DMS153 (cell line): ENCODE data around the gene CDC42BPG.

ENCODE experiments used
- DNase-seq: peaks from one replicate; lab custom pipeline; 2025; lab: John Stamatoyannopoulos, UW

The CDC42BPG gene

GRCh38 chr11:64879244-64879900 lies 34.9 kb upstream of the CDC42BPG start:
- no peak for DNase-seq

DNA sequence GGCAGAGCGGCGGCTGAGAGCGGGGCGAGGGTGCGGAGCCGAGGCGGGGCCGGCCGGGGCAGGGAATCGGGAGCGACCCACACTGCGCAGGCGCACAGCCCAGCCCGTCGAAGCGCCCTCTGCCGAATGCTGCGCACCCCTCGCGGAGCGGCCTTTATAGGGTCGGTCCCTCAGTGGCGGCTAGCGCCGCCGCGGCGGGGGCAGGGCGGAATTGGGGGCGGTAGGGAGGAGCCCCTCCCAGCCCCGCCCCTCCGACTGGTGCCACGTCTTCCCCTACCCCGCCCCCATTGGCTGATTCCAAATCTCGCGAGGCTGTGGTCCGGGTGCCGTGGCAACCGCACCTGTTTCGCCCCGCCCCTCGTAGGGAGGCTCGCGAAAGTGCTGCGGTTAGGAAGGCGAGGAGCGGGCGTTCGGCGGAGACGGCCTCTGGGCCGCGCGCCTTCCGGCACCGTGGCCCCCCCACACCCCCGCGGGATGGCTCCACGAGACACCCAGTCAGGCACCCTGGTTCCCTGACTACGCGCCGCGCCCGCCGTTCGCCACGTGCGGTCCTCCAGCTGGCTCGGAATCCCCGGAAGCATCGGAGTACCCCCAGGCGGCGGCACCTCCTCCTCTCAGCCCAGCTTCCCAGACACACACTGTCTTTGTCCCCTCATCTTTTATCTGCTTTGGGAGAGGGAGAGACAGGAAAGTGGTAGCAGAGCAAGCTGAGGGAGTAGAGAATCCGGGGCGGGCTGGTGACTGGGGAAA lies 34.2 kb upstream of the CDC42BPG start, which contains the start of gene EHD1:
EHD1 (minus strand) TSS at position 128 of the 750 bp plus-strand sequence. CDS start 157 bp downstream, outside the sequence.
- DNase-seq, result peak; percentile 95

DNA sequence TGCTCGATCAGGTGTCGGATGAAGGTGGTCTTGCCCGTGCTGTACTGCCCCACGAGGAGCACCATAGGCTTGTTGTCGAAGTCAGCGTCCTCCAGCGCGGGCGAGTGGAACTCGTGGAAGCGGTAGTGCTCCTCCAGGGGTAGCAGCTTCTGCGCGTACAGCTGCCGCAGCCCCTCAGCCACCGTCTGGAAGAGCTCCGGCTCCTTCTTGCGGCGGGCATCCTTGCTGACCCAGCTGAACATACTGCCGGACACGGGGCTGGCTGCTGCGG lies 33.7 kb upstream of the CDC42BPG start:
- DNase-seq, result no peak

DNA sequence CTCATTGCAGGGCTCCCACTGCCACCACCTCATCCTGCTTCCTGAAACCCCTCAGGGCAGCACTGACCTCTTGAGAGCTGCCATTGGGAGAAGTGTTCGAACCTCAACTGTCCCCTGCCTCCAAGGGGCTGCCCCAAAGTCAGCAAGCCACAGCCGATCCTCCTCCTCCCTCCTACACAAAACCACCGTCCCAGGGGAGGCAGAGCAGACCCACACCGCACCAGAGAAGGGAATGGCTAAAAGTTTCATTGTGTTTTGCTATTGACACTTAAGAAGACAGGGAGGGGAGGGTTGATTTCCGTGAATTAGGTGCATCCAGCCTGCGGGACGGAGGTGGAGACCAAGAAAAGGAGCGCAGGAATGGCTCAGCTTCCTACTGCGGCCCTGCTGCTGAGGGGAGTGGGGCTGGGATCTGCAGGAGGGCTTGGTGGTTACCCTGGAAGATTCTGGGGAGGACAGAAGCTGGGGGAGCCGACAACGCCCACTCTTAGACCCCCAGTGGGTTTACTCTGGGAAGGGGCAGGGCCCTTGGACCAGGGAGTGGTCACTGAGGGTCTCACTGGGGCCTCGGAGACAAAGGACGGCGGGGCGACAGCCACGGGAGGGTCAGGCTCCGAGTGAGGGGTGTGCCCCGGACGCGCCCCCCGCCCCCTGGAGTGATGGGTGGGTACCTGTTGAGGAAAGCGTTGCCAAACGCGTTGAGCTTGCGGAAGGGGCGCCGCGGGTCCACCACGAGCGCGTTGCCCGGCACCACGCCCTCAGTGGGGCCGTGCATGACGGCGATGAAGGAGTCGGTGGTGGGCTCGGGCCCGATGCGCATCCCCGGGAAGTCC lies 33.2 kb upstream of the CDC42BPG start:
- no peak for DNase-seq

DNA sequence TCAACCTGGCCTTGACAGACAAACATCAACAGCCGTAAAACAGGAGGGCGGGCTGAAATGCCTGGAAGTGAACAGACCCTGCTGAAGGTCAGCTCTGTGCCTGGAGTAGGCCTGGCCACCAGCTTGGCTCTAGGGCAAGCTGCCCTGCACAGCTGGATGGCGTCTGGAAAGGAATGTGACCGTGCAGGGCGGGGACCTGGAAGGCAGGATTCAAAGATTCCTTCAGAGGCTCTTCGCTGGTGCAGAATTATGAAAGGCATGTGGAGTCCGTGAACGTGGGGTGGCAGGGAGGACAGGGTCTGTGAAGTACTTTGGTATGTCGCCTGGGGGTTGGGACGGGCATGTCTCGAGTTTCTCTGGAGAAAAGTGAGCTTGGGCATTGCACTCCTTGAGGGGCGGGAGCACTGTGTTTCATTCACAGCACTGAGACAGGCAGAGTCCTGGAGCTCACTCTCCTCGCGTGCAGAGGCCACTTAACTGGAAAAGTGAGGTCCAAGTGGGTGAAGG lies 32.4 kb upstream of the CDC42BPG start:
- no peak for DNase-seq

- DNase-seq, result no peak
Measured at GRCh38 chr11:64876229-64876750, 31.8 kb upstream of the CDC42BPG start.

GRCh38 chr11:64875369-64876228 lies 31.1 kb upstream of the CDC42BPG start:
- no peak for DNase-seq

DNA sequence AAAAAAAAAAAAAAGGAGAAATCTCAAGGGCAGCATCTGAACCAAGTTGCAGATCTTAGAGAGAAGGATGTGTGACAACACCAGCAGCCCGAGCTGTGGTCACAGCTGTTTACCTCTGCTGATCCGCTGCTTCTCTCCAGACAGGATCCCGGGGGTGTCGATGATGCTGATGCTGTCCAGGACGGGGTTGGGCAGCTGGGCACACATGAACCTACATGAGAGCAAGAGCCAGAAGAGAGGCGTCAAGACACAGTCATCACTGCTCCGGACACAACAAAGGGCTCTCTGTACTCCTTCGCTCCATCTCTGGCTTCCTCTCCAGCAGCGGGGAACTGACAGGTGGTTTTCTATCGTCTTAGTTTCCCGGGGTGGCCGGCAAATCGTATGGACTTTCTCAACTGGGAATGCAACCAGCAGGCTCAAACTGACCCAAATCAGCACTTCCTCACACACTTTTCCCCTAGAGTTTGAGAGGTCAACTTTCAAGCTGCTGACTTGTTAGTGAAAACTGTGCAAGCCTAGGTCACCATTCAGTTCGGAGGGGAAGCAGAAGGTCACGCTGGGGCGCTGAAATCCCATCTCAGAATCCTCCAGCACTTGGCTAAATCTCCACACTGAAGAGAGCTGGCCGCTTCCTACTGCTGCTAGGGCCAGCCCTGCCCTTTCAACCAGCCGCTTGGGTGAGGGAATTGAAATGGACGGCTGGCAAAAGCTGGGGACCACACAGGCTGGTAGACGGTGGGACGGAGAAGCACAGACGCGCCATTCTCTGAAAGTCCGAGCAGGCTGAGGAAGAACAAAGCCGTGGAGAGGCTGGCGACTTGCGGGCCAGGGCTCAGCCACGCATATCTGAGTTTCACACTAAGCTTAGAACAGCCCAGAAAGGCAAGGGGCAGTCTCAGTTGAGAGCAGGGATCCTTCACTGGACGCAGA lies 30.1 kb upstream of the CDC42BPG start:
- DNase-seq, result no peak

GRCh38 chr11:64872790-64873488 lies 28.5 kb upstream of the CDC42BPG start:
- DNase-seq, result no peak

- DNase-seq, result no peak
Measured at GRCh38 chr11:64871492-64871891, 27.0 kb upstream of the CDC42BPG start.

- no peak for DNase-seq
Measured at GRCh38 chr11:64870893-64871466, 26.5 kb upstream of the CDC42BPG start.

DNA sequence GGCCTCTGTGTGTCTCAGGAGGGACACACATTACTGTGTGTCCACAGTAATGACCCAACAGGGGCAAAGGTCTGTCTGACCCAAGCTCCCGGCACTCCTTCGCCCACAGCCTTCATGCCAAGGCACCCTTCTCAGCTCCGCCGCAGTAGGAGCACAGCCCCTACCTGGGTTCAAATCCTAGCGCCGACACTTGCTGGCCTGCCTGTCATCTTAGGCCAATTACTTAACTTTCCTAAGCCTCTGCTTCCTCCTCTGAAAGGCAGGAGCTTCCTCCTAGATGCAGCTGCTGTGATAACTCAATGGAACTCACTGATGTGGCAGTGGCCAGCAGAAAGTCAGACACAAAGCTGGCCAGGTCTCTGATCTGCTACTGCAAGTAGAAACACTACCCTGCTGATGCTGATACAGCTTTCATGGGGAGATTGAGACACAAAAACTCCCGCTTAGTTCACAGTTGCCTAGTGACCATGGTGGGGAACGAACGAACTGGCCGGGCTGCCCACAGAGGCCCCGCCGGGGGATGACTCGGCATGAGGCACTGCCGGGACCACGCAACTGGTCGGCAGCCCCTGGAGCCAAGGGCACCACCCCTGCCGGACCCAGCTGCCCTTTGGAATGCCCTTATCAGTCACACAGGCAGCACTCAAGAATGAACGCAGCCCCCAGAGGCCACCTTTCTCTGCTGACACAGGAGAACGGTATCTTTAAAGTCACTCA lies 25.9 kb upstream of the CDC42BPG start:
- DNase-seq, result no peak

- no peak for DNase-seq
Measured at GRCh38 chr11:64869571-64870175, 25.2 kb upstream of the CDC42BPG start.

DNA sequence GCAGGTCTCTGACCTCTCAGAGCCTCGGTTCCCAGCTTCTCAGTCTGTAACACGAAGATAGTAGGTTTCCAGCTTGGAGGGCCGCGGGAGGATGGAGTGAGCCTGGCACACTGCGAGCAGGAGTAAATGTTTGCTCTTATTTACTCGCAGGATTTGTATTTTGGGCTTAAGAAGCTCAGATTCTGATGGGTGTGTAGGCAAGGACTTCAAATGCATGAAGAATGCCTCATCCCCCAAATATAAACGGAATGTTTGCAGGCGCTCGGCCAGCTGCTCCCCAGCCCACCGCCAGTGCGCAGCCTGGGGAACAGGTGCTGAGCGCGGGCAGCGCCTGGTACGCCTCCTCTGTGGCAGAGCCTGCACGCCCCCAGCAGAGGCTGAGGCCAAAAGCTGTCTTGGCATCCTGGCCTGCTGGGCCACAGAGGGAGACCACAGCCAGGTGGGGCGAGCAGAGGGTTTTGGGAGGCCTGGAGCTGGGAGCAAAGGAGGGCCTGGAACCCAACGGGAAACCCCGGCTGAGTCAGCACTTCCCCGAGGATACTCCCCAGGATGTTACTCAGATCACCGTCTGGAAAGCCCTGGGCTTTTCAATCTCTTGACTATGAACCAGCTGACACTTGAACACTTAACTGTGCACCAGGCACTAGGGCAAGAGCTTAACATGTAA lies 24.6 kb upstream of the CDC42BPG start:
- DNase-seq, result no peak

- no peak for DNase-seq
Measured at GRCh38 chr11:64867748-64868462, 23.5 kb upstream of the CDC42BPG start.

DNA sequence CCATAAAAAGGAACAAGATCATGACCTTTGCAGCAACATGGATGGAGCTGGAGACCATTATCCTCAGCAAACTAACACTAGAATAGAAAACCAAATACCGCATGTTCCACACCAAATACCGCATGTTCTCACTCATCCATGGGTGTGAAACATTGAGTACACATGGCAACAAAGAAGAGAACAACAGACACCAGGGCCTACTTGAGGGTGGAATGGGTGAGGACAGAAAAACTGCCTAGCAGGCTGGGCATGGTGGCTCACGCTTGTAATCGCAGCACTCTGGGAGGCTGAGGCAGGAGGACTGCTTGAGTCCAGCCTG lies 21.7 kb upstream of the CDC42BPG start:
- DNase-seq, result no peak
